ENCODE measurements around the gene ABCB8. TPM values are rescaled to one million over a fixed set of nuclear protein-coding genes. Genes with fewer than 3 reads are reported as not detected.

ABCB8 gene
- total and polyA plus RNA-seq, 4 donors, result 12.4 to 30.2 (median 22.5) TPM

GRCh38 chr7:151091003-151091402, 62.8 kb downstream of the ABCB8 start:
- Histone ChIP-seq H3K9me3 (ENCODE audit: control insufficient read depth in 4 of 4, low read length in 3 of 4) (no peaks in the 10 kb centered on the region), H3K4me1 (ENCODE audit: control insufficient read depth in 4 of 4, insufficient read depth in 4 of 4, low read length in 3 of 4) (peaks cover 10 to 42% (median 30%) of the 10 kb centered on the region in 4 donors), H3K27ac (ENCODE audit: low read depth in 1 of 2, low read length in 2 of 2) (no peak overlapping the region), H3K36me3 (ENCODE audit: control insufficient read depth in 4 of 4, insufficient read depth in 3 of 4, low read depth in 1 of 4, low read length in 3 of 4) (peaks cover 0 to 2% (median 0%) of the 10 kb centered on the region in 4 donors), H3K9ac (ENCODE audit: low read depth in 1 of 2, low read length in 2 of 2) (no peak overlapping the region), H3K27me3 (ENCODE audit: control insufficient read depth in 4 of 4, insufficient read depth in 4 of 4, low read length in 3 of 4) (no peaks in the 10 kb centered on the region), H3K4me3 (ENCODE audit: low read depth in 1 of 3, low read length in 3 of 3) (no peak overlapping the region)
- WGBS, result 93% methylated on average over 7 of the region's 7 CpGs
- no peak for DNase-seq (ENCODE audit: low spot score)
- TF ChIP-seq REST (IDR thresholded peaks at IDR 0.05) (no peak), RXRA (IDR thresholded peaks at IDR 0.05) (no peak), NR2F2 (IDR thresholded peaks at IDR 0.05) (no peak), JUND (IDR thresholded peaks at IDR 0.05) (no peak), SP1 (IDR thresholded peaks at IDR 0.05) (no peak), CTCF (IDR thresholded peaks at IDR 0.05; ENCODE audit: low read depth, low read length, missing input control) (no peak), FOXA1 (IDR thresholded peaks at IDR 0.05) (no peak), FOXA2 (IDR thresholded peaks at IDR 0.05) (no peak), EGR1 (IDR thresholded peaks at IDR 0.05; ENCODE audit: low read depth in 2 of 2) (no peak), ZBTB33 (IDR thresholded peaks at IDR 0.05) (no peak), YY1 (IDR thresholded peaks at IDR 0.05) (no peak), HNF4A (conservative IDR thresholded peaks at IDR 0.05) (no peak), MAX (IDR thresholded peaks at IDR 0.05) (no peak), TAF1 (conservative IDR thresholded peaks at IDR 0.05) (no peak), HNF4G (IDR thresholded peaks at IDR 0.05) (no peak), GABPA (IDR thresholded peaks at IDR 0.05 in 1 of 2, conservative IDR thresholded peaks at IDR 0.05 in 1 of 2) (no peak), ATF3 (IDR thresholded peaks at IDR 0.05) (no peak), RAD21 (IDR thresholded peaks at IDR 0.05) (no peak)

Measured in liver (tissue), 9 donors.